Ovary (tissue), 3 donors: Measurements from ENCODE around the gene DIS3L2.

ENCODE experiments used
- CTCF ChIP-seq, 3 donors: fragments of 450-650 bp in 2 of 3; fragments of 200-600 bp in 1 of 3; IDR thresholded peaks; one replicate each; pipeline versions ENCODE4 v1.5.1 to v1.8.0; 2016 to 2022; ENCODE audit warnings: antibody characterized with exemption in 3 of 3, mild to moderate bottlenecking in 1 of 3
- EP300 ChIP-seq: sonication (generic); formaldehyde crosslinking; IDR thresholded peaks from one replicate; pipeline ENCODE4 v1.6.1; 2017; ENCODE audit warnings: antibody characterized with exemption
- POLR2A ChIP-seq: fragments of 450-650 bp; IDR thresholded peaks from one replicate; pipeline ENCODE4 v1.6.1; 2017; ENCODE audit warnings: antibody characterized with exemption, mild to moderate bottlenecking, moderate library complexity
- donor health status: DM: no; HTN: no; CAD: no.

GRCh38 chr2:232260075-232260474, 298.6 kb downstream of the DIS3L2 start:
- TF ChIP-seq POLR2A = no peak
- no peak for TF ChIP-seq CTCF (IDR thresholded peaks at IDR 0.05)
- no peak for TF ChIP-seq EP300
